Fibroblast of upper back skin (primary cell): ENCODE data around the gene NELFE.
"Not testable (repeated sequence)": the region's sequence is repeated elsewhere in the genome, so short reads cannot be mapped to it uniquely, and the experiment has no call there.

Experiments
- DNase-seq: peaks from one replicate; pipeline ENCODE4 v3.0.0-alpha.2; 2013

The NELFE gene

GRCh38 chr6:31958741-31959739 lies at the start of gene NELFE, which contains the start of gene SKIC2:
NELFE (minus strand) TSS chr6:31958971; CDS start chr6:31958446, 525 bp downstream.
SKIC2 (plus strand) TSS chr6:31959175; CDS start chr6:31959193, 18 bp downstream.
- peak; percentile 98 for DNase-seq

GRCh38 chr6:32008037-32008436 lies 49.3 kb upstream of the NELFE start:
- DNase-seq = not testable (repeated sequence)

- DNase-seq = not testable (repeated sequence)
Observed at GRCh38 chr6:32007086-32007485, 48.3 kb upstream of the NELFE start.

DNA sequence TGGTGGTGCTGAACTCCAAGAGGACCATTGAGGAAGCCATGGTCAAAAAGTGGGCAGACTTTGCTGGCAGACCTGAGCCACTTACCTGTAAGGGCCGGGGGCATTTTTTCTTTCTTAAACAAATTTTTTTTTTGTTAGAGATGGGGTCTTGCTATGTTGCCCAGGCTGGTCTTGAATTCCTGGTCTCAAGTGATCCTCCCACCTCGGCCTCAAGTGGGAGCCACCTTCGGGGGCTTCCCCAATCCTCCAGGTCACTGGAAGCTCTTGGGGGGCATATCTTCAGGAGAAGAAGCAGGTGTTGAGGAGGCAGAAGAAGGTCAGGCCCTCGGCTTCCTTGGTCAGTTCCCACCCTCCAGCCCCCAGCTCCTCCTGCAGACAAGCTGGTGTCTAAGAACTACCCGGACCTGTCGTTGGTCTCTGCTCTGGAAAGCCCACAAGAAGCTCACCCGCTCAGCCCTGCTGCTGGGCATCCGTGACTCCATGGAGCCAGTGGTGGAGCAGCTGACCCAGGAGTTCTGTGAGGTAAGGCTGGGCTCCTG lies 47.3 kb upstream of the NELFE start:
- DNase-seq = not testable (repeated sequence)

GRCh38 chr6:32005538-32005880 lies 46.7 kb upstream of the NELFE start:
- DNase-seq = not testable (repeated sequence)

GRCh38 chr6:32004864-32005537 lies 46.2 kb upstream of the NELFE start:
- DNase-seq = not testable (repeated sequence)

GRCh38 chr6:32004393-32004792 lies 45.6 kb upstream of the NELFE start:
- DNase-seq = not testable (repeated sequence)

DNA sequence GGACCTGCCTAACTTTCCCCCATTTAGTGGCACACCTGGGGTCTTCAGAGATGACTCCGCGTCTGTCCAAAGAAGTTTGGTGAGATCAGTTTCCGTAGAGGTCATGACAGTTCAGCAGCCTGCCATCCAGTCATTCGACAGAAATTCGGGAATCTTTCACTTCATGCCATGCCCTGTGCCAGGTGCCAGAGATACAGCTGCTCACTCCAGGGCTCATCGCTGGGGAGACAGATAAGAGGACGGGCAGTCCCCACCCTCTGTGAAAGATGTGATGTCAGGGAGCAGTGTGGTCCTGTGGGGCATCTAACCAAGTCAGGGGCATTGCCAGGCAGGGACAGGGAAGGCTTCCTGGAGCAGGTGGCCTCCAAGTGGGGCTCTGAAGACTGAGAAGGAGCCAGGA lies 44.5 kb upstream of the NELFE start:
- DNase-seq = not testable (repeated sequence)

DNA sequence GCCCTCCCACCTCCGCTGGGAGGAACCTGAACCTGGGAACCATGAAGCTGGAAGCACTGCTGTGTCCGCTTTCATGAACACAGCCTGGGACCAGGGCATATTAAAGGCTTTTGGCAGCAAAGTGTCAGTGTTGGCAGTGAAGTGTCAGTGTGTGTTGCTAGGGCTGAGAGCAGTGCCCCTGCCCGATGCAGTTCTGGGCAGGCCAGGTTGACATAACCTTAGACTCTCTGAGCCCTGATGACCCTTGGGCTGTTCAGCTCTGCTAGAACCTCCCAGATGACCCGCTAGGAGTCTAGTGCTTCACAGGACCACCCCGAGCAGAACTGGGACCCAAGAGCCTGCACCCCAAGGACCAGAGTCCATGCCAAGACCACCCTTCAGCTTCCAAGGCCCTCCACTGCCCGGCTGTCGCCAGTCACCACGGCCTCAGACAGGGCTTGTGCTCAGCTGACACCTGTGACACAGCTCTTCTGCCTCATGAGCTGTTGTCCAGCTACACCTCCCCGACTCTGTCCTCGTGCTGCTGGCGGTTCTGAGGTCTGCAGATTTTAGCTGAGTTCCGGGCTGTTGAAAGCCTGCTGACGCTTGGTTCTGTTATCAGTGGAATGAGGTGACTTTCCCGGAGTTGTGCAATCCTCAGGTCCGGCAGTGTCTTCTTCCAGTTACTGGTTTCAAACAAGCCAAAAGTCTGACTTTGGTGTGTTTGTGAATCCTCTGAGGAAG lies 43.9 kb upstream of the NELFE start:
- DNase-seq = not testable (repeated sequence)

DNA sequence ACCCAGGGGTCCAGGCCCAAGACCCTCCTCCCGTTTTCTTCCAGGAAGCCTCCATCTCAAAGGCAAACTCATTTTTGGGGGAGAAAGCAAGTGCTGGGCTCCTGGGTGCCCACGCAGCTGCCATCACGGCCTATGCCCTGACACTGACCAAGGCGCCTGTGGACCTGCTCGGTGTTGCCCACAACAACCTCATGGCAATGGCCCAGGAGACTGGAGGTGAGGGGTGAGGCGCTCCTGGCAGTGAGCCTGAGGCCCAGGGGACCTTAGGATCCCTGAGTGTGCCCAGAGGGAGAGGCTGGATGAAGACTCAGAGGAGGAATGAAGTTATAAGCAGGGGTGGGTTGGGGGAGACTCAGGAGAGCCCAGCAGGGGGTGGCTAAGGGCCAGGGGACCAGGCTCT lies 37.6 kb upstream of the NELFE start:
- not testable (repeated sequence) for DNase-seq

- DNase-seq = not testable (repeated sequence)
Observed at GRCh38 chr6:31994421-31994820, 35.6 kb upstream of the NELFE start.

- DNase-seq = not testable (repeated sequence)
Observed at GRCh38 chr6:31989363-31989762, 30.6 kb upstream of the NELFE start.

- not testable (repeated sequence) for DNase-seq
Observed at GRCh38 chr6:31981744-31982143, 23.0 kb upstream of the NELFE start, which contains the start of gene C4A. C4A (plus strand) TSS chr6:31982057; CDS start chr6:31982108, 51 bp downstream.

DNA sequence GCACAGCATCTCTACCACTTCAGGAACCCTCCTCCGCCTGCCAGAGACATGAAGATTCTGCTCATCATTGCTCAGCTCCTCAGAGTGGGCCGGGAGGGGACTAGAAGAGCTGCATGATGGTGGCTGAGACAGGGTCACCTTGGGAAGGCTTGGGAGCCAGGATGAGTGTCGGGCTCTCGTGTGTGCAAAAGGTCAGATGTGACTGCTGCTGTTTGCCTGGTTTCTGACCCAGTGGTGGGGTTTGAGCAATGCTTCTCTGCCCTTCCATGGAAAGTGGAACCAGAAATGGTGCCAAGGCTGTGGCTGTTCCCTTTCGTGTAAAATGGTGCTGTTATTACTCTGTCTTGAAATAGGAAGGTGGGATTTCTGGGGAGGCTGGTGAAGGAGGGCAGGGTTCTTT lies 22.2 kb upstream of the NELFE start:
- not testable (repeated sequence) for DNase-seq

GRCh38 chr6:31980195-31980876 lies 21.6 kb upstream of the NELFE start:
- DNase-seq = not testable (repeated sequence)

GRCh38 chr6:31979238-31979898 lies 20.6 kb upstream of the NELFE start:
- no peak for DNase-seq

DNA sequence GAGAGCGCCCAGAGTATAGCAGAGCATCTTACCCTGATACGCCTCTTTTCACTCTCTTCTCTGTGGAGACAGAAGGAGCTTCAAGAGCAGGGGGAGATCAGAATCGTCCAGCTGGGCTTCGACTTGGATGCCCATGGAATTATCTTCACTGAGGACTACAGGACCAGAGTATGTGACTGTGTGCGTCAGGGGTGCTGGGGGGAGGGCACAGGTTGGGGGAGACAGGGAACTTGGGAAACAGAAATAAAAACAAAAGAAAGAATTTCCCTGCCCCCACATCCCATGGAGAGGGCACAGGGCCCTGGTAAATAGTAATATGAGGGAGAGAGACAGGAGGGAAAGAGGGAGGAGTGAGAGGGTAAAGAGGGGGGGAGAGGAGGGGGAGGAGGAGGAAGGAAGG lies 20.1 kb upstream of the NELFE start:
- DNase-seq = no peak

DNA sequence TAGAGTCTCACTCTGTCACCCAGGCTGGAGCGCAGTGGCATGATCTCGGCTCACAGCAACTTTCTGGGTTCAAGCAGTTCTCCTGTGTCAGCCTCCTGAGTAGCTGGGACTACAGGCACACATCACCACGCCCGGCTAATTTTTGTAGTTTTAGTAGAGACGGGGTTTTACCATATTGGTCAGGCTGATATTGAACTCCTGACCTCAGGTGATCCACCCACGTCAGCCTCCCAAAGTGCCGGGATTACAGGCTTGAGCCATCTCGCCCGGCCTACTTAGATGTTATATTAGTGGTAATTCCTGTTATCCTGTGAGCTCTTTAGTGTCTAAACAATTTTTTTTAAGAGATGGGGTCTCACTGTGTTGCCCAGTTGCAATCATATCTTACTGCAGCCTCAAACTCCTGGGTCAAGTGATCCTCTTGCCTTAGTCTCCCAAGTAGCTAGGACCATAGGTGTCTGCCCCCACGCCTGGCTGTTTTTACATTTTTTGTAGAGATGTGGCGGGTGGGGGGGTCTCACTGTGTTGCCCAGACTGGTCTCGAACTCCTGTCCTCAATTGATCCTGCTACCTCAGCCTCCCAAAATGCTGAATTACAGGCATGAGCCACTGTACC lies 19.2 kb upstream of the NELFE start:
- no peak for DNase-seq

DNA sequence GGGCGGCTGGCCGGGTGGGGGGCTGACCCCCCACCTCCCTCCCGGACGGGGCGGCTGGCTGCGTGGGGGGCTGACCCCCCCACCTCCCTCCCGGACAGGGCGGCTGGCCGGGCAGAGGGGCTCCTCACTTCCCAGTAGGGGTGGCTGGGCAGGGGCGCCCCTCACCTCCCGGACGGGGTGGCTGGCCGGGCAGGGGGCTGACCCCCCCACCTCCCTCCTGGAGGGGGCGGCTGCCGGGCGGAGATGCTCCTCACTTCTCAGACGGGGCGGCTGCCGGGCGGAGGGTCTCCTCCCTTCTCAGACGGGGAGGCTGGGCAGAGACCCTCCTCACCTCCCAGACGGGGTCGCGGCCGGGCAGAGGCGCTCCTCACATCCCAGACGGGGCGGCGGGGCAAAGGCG lies 17.3 kb upstream of the NELFE start:
- not testable (repeated sequence) for DNase-seq

DNA sequence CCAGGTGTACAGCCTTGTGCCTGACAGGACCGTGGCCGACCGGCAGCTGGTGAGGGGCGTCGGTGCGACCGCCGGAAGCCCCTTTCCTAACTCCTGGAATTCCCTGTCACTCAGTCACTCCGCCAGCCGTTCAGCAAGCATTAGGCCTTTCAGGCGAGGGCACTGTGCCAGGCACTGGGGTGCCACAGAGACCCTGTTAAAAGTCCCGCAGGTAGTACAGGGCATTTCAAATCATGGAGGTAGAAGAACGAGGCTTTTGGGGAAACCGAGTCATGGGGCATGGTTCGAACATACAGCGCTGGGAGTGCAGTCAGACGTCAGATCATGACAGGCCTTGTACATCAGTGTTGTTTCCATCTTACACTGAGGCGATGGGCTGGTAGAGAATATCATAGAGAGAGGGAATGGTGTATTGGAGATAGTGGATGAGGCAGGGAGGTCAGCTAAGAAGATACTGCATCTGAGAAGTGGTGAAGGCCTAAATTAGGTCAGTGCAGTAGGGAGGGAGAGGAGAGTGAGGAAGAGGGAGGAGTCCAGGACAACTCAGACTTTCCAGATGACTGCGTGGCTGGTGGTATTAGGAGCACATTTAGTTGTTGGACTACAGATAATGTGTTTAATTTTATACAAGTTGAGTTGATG lies 14.1 kb upstream of the NELFE start:
- DNase-seq = peak; percentile 26
